ENCODE data around the gene TLR10.
"Not testable (repeated sequence)": the region's sequence is repeated elsewhere in the genome, so short reads cannot be mapped to it uniquely, and the experiment has no call there.

TLR10 gene

GRCh38 chr4:38766940-38767339 lies 15.8 kb downstream of the TLR10 start:
- DNase-seq (ENCODE audit: low read depth) = not testable (repeated sequence)

- no peak for DNase-seq (ENCODE audit: low read depth)
Measured at GRCh38 chr4:38765382-38765781, 17.4 kb downstream of the TLR10 start.

GRCh38 chr4:38764277-38764676 lies 18.5 kb downstream of the TLR10 start:
- DNase-seq (ENCODE audit: low read depth) = no peak

GRCh38 chr4:38762560-38762959 lies 20.2 kb downstream of the TLR10 start:
- DNase-seq (ENCODE audit: low read depth) = no peak

- DNase-seq (ENCODE audit: low read depth) = no peak
Measured at GRCh38 chr4:38759790-38760122, 23.0 kb downstream of the TLR10 start.

- peak; percentile 46 for DNase-seq (ENCODE audit: low read depth)
Measured at GRCh38 chr4:38759113-38759789, 23.5 kb downstream of the TLR10 start.

GRCh38 chr4:38757945-38758600 lies 24.7 kb downstream of the TLR10 start:
- DNase-seq (ENCODE audit: low read depth) = no peak

GRCh38 chr4:38752941-38753806 lies 29.6 kb downstream of the TLR10 start:
- no peak for DNase-seq (ENCODE audit: low read depth)

GRCh38 chr4:38752372-38752940 lies 30.3 kb downstream of the TLR10 start:
- DNase-seq (ENCODE audit: low read depth) = no peak

- no peak for DNase-seq (ENCODE audit: low read depth)
Measured at GRCh38 chr4:38751341-38752010, 31.3 kb downstream of the TLR10 start.

- DNase-seq (ENCODE audit: low read depth) = no peak
Measured at GRCh38 chr4:38749336-38749735, 33.5 kb downstream of the TLR10 start.

GRCh38 chr4:38747629-38748028 lies 35.2 kb downstream of the TLR10 start:
- no peak for DNase-seq (ENCODE audit: low read depth)

GRCh38 chr4:38745881-38746280 lies 36.9 kb downstream of the TLR10 start:
- DNase-seq (ENCODE audit: low read depth) = no peak

- no peak for DNase-seq (ENCODE audit: low read depth)
Measured at GRCh38 chr4:38743866-38744265, 38.9 kb downstream of the TLR10 start.

- no peak for DNase-seq (ENCODE audit: low read depth)
Measured at GRCh38 chr4:38740303-38740702, 42.5 kb downstream of the TLR10 start.

- no peak for DNase-seq (ENCODE audit: low read depth)
Measured at GRCh38 chr4:38738940-38739803, 43.6 kb downstream of the TLR10 start.

GRCh38 chr4:38735870-38736269 lies 46.9 kb downstream of the TLR10 start:
- DNase-seq (ENCODE audit: low read depth) = no peak

- no peak for DNase-seq (ENCODE audit: low read depth)
Measured at GRCh38 chr4:38734911-38735310, 47.9 kb downstream of the TLR10 start.

GRCh38 chr4:38734446-38734845 lies 48.3 kb downstream of the TLR10 start:
- DNase-seq (ENCODE audit: low read depth) = no peak

GRCh38 chr4:38733663-38734062 lies 49.1 kb downstream of the TLR10 start:
- no peak for DNase-seq (ENCODE audit: low read depth)
